Measurements from ENCODE around the gene SDC1.
"Not testable (repeated sequence)": the region's sequence is repeated elsewhere in the genome, so short reads cannot be mapped to it uniquely, and the experiment has no call there.

Gene SDC1, protein sequence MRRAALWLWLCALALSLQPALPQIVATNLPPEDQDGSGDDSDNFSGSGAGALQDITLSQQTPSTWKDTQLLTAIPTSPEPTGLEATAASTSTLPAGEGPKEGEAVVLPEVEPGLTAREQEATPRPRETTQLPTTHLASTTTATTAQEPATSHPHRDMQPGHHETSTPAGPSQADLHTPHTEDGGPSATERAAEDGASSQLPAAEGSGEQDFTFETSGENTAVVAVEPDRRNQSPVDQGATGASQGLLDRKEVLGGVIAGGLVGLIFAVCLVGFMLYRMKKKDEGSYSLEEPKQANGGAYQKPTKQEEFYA

GRCh38 chr2:20224716-20225293 is at the start of gene SDC1:
TSS of gene SDC1 (minus strand) at chr2:20225130. CDS start at chr2:20224867, 263 bp downstream.
- DNase-seq (ENCODE audit: low spot score), result peak; percentile 79

DNA sequence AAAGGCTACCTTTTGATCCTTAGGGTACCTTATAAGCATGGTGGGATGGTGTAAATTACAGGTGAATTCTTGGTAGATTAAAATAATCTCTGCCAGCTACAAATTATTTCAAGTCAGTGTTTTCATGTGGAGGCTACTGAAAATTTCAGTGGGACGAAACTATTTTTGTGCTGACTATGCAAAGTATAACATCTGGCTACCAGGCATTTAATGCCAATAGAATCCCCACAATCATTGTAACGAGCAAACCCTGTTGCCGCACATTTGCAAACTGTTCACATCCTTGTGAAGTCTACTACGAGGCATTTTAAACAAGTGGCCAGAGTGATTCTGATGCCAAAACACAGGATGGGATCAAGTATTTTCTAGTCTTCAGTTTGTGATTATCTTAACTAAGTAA is 48.1 kb upstream of the SDC1 start:
- DNase-seq (ENCODE audit: low spot score), result no peak

GRCh38 chr2:20268317-20268716 is 43.4 kb upstream of the SDC1 start:
- DNase-seq (ENCODE audit: low spot score), result not testable (repeated sequence)

DNA sequence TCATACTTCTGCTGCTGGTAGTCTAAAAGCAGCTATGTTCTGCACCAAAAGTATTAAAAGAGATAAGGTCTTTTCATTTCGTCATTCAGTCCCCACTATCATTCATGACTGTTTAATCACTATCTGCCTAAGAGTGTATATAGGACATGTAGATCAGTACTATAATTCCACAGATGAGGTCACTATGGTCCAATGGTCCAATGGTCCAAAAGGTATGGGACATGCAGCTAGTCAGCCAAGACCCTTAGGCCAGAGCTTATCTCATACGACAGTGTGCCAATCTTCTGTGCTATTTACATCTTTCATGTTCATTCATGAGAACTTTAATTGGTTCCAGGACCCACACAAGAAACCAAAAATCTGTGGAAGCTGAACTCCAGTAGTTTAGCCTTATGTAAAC is 42.6 kb upstream of the SDC1 start:
- DNase-seq (ENCODE audit: low spot score), result no peak

DNA sequence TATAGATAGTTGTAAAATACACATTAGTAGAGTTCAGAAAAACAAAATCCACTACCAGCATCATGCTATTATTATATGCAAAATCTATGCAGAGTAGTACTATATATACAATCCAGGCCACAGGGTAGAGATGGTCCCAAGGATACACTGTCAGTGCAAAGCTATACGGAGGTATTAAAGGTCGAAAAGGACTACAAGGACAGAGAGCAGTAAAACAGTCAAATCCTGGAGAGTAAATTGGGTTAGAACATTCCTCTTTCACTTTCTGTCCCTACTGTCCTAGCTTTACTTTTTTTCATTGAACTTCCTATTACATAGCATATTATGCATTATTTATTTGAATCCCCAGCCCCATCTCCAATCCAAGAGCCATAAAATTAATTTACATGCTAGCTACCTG is 39.7 kb upstream of the SDC1 start:
- no peak for DNase-seq (ENCODE audit: low spot score)

GRCh38 chr2:20257411-20257810 is 32.5 kb upstream of the SDC1 start:
- DNase-seq (ENCODE audit: low spot score), result no peak

DNA sequence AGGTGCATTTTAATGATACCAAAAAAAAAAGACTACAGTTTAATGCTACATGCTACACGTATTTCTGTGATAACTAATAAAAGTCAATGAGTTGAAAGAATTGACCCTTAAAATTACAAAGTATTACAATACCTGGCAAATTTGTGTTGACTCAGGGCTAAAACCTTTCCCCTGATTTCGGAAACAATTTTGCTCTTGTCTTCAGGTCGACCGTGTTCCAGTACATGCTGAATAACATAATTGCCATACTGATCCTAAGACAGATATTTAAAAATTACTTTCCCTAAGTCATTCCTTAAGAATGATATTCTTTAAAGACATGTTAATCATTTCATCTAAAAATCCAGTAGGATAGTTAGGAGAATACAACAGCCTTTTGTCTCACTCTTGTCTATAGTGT is 29.8 kb upstream of the SDC1 start:
- DNase-seq (ENCODE audit: low spot score), result no peak

GRCh38 chr2:20250436-20250835 is 25.5 kb upstream of the SDC1 start:
- no peak for DNase-seq (ENCODE audit: low spot score)

GRCh38 chr2:20249170-20249569 is 24.2 kb upstream of the SDC1 start:
- no peak for DNase-seq (ENCODE audit: low spot score)

- DNase-seq (ENCODE audit: low spot score), result no peak
Measured at GRCh38 chr2:20247084-20247483, 22.2 kb upstream of the SDC1 start.

DNA sequence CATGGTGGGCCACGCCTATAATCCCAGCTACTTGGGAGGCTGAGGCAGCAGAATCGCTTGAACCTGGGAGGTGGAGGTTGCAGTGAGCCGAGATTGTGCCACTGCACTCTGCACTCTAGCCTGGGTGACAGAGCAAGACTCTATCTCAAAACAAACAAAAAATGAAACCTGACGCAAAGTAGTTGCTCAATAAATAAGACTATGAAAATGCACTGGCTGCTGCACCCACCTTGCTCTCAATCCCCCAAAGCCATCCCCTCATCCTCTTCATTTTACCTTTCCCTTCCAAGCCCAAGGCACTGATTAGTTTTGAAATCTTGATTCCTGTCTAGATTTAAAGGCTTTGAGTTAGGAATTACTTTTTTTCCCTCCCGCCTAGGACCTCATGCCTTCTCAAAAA is 18.7 kb upstream of the SDC1 start:
- DNase-seq (ENCODE audit: low spot score), result not testable (repeated sequence)

GRCh38 chr2:20242727-20243377 is 17.9 kb upstream of the SDC1 start:
- no peak for DNase-seq (ENCODE audit: low spot score)

- no peak for DNase-seq (ENCODE audit: low spot score)
Measured at GRCh38 chr2:20241973-20242726, 17.2 kb upstream of the SDC1 start.

- not testable (repeated sequence) for DNase-seq (ENCODE audit: low spot score)
Measured at GRCh38 chr2:20240291-20240690, 15.4 kb upstream of the SDC1 start.

GRCh38 chr2:20236496-20236895 is 11.6 kb upstream of the SDC1 start:
- no peak for DNase-seq (ENCODE audit: low spot score)

DNA sequence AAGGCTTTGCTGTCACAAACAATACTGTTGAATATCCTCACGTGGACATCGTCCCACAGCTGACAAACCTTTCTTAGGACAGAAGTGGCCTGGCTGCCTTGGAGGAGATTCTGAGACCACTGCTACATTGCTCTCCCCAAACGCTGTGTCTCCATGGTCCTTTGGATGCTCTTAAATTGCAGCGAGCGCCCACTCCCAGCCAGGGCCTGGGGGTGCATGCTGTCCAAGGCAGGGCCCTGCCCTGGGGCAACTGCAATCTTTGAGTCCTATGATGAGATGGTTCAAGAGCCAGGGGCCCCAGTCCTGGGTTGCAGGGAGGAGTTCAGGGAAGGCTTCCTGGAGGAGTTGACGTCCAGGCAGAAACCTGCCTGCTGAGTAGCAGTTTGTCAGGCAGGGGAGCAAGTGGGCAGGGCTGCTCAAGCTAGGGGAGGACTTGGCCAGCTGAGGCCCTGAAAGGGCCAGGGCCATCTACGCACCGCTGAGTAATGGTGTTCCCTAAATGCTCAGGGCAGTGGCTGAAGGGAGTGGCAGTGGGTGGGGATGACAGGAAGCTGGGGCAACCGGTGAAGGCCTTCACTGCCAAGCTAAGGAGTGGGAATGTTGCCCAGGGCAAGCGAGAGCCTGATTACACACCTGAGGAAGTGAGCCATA is 10.8 kb upstream of the SDC1 start:
- peak; percentile 85 for DNase-seq (ENCODE audit: low spot score)

GRCh38 chr2:20234597-20234996 is 9.7 kb upstream of the SDC1 start:
- DNase-seq (ENCODE audit: low spot score), result not testable (repeated sequence)

- DNase-seq (ENCODE audit: low spot score), result peak; percentile 97
Measured at GRCh38 chr2:20232837-20233207, 7.9 kb upstream of the SDC1 start.

GRCh38 chr2:20231598-20232026 is 6.7 kb upstream of the SDC1 start:
- DNase-seq (ENCODE audit: low spot score), result peak; percentile 98

DNA sequence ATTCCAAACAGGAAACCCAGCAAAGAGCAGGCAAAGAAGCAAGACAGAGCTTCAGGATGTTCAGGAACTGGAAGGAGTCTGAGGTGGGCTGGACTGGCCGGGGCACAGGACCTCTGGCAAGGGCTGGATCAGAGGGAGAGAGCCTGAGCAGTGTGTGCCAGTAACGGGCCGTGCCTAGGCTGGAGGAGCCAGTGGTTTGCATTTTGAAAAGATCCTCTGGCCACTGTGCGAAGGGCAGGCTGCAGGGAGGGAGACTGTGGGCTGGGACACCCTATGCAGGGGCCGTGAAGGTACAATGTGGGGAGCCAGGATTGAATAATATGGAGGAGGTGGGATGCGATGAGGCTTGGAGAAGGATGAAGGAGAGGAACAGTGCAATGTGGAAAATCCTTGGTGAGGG is 6.2 kb upstream of the SDC1 start:
- DNase-seq (ENCODE audit: low spot score), result no peak

DNA sequence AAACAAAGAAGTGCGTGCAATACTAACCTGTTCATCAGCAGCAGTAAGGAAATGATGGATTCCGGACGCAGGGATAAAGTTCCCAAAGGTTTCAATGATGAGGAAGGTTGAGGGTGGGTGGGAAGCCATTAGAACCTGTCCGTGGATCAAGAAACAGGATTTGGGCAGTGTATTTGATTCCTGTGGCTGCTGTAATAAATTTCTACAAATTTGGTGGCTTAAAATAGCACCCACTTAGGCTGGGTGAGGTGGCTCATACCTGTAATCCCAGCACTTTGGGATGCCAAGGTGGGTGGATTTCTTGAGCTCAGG is 5.1 kb upstream of the SDC1 start:
- no peak for DNase-seq (ENCODE audit: low spot score)

- DNase-seq (ENCODE audit: low spot score), result no peak
Measured at GRCh38 chr2:20229322-20230113, 4.6 kb upstream of the SDC1 start.
